GM15510 (cell line): ENCODE measurements around the gene NACA.

Experiments
- POLR2A ChIP-seq: IDR thresholded peaks from 3 replicates; pipeline ENCODE4 v1.6.1; 2011; ENCODE audit warnings: borderline replicate concordance; ENCODE audit not compliant: insufficient read length; ENCODE audit errors: extremely low read depth

The NACA gene

DNA sequence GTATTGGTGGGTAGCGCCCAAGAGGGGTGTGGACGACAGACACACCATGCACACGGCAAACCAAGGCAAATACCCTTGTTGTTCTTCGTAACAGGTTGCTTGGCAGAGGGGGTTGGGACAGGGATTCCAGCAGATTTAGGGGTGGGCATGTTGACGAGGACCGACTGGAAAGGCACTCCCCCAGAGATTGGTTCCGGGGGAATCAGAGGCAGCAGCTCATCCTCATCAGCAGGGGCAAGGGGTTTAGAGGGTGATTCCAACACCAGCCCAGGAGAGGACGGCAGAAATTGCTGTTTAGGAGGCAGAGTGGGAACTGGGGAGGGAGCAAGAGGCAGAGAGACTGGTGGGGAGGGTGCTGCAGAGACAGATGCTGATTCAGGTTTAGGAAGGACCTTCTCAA is 9.3 kb downstream of the NACA start:
- no peak for TF ChIP-seq POLR2A

GRCh38 chr12:56714431-56714929 is 10.6 kb downstream of the NACA start:
- no peak for TF ChIP-seq POLR2A

- no peak for TF ChIP-seq POLR2A
Observed at GRCh38 chr12:56713345-56713744, 11.8 kb downstream of the NACA start.

GRCh38 chr12:56709759-56710376 is 15.2 kb downstream of the NACA start:
- TF ChIP-seq POLR2A = no peak

GRCh38 chr12:56699020-56699661 is 26.0 kb downstream of the NACA start:
- no peak for TF ChIP-seq POLR2A

DNA sequence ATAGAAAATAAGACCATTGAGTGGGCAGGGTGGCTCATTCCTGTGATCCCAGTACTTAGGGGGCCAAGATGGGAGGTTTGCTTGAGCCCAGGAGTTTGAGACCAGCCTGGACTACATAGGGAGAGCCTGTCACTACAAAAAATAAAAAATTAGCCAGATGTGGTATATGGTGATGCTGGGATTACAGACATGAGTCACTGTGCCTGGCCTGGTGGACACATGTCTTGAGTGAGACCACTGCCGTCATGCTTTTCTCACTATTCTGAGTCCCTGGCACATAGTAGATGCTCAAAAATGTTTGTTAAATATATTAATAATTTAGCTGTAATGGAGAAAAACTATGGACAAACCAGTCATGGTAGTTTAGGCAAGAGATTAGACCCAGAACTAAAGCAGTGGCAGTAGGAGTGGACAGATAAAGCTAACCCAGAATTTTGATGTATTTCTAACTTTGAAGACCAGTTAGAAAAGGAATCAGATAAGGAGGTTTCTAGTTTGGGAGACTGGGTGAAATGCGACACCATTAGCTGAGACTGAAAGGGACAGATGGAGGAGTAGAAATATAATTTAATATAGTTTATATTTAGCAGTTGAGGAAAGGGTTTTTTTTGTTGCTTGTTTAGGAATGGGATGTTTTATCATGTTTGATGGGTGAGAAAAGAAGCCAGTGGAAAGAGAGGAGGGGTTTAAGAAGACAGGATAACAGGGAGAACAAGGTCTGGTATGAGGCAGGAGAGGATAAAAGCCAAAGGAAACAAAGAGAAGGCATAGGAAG is 29.6 kb downstream of the NACA start:
- no peak for TF ChIP-seq POLR2A

GRCh38 chr12:56694161-56694560 is 30.9 kb downstream of the NACA start:
- no peak for TF ChIP-seq POLR2A

DNA sequence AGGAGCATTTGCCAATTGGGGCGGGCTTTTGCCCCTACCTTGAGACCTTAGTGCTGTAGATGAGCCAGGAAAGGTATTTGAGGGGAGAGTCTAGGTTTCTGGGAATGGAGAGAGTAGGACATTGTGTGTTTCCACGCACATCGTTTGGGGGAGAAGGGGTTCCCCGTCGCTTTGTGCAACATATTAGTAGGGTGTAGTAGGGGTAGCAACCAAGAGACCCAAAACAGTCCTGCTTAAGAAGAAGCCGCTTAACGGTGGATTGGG is 36.3 kb downstream of the NACA start:
- TF ChIP-seq POLR2A = no peak

- TF ChIP-seq POLR2A = peak; percentile 89
Observed at GRCh38 chr12:56688129-56688845, 36.8 kb downstream of the NACA start, which contains the start of gene PTGES3. TSS of gene PTGES3 (minus strand) at chr12:56688284. CDS start at chr12:56687999, 285 bp downstream.

GRCh38 chr12:56687223-56688128 is 37.6 kb downstream of the NACA start:
- TF ChIP-seq POLR2A = peak; percentile 37

DNA sequence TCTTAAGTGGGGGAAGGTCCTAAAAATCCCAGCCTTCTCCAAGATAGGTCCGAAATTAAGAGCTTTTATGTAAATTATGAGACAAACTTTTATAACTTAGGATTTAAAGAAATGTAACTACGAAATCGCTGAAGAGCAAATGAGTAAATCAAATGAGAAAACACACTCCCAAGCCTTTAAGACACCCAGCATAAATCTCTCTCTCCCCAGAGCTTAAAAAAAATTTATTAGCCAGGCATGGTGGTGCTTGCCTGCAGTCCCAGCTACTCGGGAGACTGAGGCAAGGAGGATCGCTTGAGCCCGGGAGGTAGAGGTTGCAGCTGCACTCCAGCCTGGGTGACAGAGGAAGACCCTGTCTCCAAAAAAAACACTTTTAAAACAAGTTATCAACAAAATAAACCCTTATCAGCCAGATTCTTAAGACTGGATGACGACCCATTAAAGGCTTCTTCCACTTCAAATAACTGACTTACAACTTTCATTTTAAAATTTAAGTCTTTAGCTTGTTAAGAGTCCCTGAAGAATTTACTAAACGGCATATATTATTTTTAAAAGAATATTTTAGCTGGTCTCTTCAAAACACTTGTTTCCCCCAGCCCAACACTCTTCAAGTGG is 40.2 kb downstream of the NACA start:
- TF ChIP-seq POLR2A = no peak

DNA sequence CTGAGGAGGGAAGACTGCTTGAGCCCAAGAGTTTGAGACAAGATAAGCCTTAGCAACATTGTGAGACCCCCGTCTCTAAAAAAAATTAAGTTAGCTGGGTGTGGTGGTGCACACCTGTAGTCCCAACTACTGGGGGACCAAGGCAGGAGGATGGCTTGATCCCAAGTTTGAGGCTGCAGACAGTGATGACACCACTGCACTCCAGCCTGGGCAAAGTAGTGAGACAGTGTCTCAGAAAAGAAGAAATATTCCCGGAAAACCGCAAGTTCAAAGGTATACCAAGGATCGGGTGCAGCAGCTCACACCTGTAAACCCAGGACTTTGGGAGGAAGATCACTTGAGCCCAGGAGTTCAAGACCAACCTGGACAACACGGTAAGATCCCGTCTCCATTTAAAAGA is 42.8 kb downstream of the NACA start:
- TF ChIP-seq POLR2A = no peak

DNA sequence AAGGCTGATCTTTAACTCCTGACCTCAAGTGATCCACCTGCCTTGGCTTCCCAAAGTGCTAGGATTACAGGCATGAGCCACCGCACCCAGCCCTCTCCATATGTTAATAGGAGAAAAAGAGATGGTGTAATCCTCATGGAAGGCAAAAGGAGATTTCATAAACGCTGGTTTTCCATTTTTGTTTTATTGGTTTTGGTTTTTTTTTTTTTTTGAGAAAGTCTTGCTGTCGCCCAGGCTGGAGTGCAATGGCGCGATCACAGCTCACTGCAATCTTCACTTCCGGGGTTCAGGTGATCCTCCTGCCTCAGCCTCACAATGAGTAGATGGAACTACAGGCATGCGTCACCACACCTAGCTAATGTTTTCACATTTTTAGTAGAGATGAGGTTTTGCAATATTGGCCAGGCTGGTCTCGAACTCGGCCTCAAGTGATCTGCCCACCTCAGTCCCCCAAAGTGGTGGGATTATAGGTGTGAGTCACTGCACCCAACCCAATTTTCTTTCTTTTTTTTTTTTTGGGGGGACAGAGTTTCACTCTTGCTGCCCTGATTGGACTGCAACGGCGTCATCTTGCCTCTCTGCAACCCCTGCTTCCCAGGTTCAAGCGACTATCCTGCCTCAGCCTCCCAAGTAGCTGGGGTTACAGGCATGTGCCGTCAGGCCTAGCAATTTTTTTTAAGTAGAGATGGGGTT is 45.1 kb downstream of the NACA start:
- TF ChIP-seq POLR2A = no peak
